HG02852 (cell line): ENCODE results near the gene PLEK2.

Experiments used
- ATAC-seq: cut with Tn5 transposase; IDR thresholded peaks from one replicate; pipeline ENCODE4 v1.9.1; 2021; ENCODE audit warnings: mild to moderate bottlenecking, moderate library complexity; ENCODE audit not compliant: unreplicated experiment

PLEK2 gene

GRCh38 chr14:67405771-67406170 is 6.2 kb downstream of the PLEK2 start:
- ATAC-seq, result no peak

- no peak for ATAC-seq
Measured at GRCh38 chr14:67400434-67400833, 11.5 kb downstream of the PLEK2 start.

GRCh38 chr14:67397536-67397935 is 14.4 kb downstream of the PLEK2 start:
- ATAC-seq, result no peak

- no peak for ATAC-seq
Measured at GRCh38 chr14:67396381-67396970, 15.5 kb downstream of the PLEK2 start.

GRCh38 chr14:67395876-67396189 is 16.1 kb downstream of the PLEK2 start:
- ATAC-seq, result no peak

GRCh38 chr14:67395086-67395875 is 16.7 kb downstream of the PLEK2 start:
- no peak for ATAC-seq

GRCh38 chr14:67393689-67394088 is 18.3 kb downstream of the PLEK2 start:
- no peak for ATAC-seq

GRCh38 chr14:67392800-67393199 is 19.2 kb downstream of the PLEK2 start:
- no peak for ATAC-seq

- no peak for ATAC-seq
Measured at GRCh38 chr14:67392123-67392522, 19.8 kb downstream of the PLEK2 start.

GRCh38 chr14:67391268-67391667 is 20.7 kb downstream of the PLEK2 start:
- no peak for ATAC-seq

GRCh38 chr14:67389811-67390534 is 22.0 kb downstream of the PLEK2 start:
- ATAC-seq, result no peak

GRCh38 chr14:67389275-67389674 is 22.7 kb downstream of the PLEK2 start:
- ATAC-seq, result no peak

GRCh38 chr14:67387195-67387594 is 24.8 kb downstream of the PLEK2 start:
- no peak for ATAC-seq

GRCh38 chr14:67385618-67386017 is 26.3 kb downstream of the PLEK2 start:
- ATAC-seq, result no peak

GRCh38 chr14:67385120-67385519 is 26.8 kb downstream of the PLEK2 start:
- ATAC-seq, result no peak

- ATAC-seq, result peak; percentile 65
Measured at GRCh38 chr14:67377916-67378315, 34.0 kb downstream of the PLEK2 start.

- ATAC-seq, result peak; percentile 62
Measured at GRCh38 chr14:67373347-67373746, 38.6 kb downstream of the PLEK2 start.

GRCh38 chr14:67372833-67373232 is 39.1 kb downstream of the PLEK2 start:
- ATAC-seq, result no peak

- ATAC-seq, result no peak
Measured at GRCh38 chr14:67371247-67372148, 40.5 kb downstream of the PLEK2 start.

GRCh38 chr14:67370830-67371229 is 41.1 kb downstream of the PLEK2 start:
- no peak for ATAC-seq

GRCh38 chr14:67365476-67365875 is 46.5 kb downstream of the PLEK2 start:
- ATAC-seq, result no peak
